ENCODE results near the gene ARFGEF3.

Gene ARFGEF3

DNA sequence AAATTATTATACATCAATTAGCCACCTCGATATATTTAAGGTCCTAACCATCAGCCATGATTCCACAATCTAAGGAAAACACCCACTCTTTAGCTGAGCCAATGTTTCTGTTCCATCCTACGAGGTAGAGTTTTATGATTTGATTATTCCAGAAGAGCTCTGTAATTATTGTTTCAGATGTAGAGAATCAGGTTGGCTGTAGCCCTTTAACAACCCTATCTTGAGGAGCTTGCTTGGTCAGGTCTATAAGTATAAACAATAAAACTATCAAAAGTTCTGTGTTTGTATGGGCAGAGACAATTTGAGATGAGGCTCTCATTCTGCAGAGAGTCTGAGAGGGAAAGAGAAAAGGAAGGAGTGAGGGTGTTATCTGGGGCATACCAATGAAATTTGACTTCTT lies 56.7 kb downstream of the ARFGEF3 start, which contains the start of gene PBOV1:
Gene PBOV1 (minus strand): TSS at position 43 of the 400 bp plus-strand sequence. CDS start 96 bp downstream, outside the sequence.
- DNase-seq, result no peak

DNA sequence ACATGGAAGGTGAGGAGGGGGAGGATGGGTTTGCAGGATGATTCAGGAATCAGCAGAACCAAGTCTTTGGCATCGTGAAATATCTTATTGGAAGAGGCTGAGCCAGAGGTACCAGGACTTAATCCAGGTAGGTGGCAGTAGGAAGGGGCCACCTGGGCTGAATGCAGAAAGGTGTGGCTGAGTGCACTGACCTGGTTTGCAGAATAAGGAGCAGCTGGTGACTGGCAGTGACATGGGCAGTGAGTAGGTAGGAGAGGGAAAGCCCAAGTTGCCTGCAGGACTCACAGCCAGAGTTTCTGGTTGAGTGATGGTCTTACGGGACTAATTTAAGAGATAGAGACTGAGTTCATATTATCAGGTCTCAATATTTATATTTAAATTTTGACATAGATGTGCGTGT lies 57.7 kb downstream of the ARFGEF3 start:
- DNase-seq, result no peak

DNA sequence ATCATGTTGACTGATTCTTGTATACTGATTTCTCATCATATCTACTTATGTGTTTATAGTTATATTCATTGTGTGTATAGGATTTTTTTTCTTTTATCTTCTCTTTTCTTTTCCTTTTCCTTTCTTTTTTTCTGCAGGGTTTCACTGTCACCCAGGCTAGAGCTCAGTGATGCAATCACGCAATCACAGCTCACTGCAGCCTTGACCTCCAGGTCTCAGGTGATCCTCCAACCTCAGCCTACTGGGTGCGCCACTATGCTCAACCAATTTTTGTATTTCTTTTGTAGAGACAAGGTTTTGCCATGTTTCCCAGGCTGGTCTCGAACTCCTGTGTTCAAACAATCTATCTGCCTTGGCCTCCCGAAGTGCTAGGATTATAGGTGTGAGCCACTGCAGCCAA lies 58.2 kb downstream of the ARFGEF3 start:
- no peak for DNase-seq

DNA sequence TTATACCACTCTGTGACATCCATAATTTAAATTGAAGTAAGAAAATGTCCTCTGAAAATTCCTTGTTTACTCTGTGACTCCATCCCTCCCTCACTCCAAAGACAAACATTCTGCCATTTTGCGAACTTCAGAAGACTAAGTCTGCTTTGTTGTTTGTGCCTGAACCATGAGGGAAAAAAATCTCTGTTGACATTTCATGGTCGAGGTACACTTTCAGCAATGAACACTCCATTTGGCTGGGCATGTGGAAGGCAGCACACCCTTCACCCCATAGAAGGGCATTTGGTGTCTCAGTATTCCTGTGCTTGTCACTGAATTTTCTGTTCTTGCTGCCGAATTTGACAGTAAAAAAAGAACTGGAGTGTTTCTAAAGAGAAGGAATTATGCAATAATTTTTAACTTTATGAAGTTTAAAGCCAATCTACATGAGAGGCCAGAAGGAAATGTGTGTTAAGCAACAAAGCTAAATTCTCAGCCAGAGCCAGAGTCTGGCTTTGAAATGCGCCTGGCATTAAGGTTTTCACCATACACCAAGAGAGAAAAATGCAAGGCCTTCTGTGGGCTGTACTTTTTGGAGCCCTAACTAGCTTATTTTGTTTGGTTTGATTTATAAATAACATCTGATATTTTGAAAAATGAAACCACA lies 61.3 kb downstream of the ARFGEF3 start:
- no peak for DNase-seq

DNA sequence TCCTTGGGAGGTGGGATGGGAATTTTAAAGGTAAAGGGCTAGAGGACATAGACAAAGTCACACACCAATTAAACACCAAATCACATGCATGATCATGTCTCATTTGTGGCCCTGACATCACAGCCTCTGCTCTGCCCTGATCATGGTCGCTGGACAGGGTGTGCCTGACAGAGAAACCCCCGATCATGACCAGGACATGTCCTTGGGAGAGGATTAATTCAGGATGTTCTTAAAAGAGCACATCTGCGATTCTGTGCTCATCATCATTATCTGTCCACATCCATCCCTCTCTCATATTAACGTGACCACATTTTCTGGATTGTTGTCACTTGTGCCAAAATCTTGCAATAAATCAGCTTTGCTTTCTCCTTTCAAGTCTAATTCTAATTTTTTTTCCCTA lies 64.2 kb downstream of the ARFGEF3 start:
- DNase-seq, result no peak

DNA sequence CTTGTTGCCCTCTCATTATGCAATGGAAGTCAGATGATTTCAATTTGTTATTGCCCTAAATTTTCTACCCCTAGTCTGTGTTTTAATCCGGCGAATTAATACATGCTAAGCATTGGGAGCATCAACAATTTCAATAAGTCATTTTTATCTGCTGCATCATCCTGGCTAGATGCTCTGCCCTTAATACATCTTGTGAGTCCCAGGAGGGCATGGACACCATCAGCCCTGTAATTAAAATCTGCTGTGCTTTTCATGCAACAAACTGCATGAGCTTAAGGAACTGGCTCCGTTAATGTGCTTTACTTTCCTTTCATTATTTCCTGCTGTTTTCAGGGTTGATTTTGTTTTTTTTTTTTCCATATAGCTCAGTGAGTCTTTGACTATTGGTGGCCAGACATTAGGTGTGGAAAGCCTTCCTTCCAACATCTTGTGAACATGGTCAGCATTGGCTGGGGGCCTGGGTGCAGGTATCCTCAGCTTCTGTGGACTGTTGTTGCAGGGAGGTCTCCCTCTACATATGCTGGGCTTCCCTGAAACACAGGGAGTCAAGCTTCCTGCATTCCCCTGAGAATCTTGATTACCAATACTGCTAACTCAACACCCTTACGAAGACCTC lies 65.1 kb downstream of the ARFGEF3 start:
- no peak for DNase-seq

DNA sequence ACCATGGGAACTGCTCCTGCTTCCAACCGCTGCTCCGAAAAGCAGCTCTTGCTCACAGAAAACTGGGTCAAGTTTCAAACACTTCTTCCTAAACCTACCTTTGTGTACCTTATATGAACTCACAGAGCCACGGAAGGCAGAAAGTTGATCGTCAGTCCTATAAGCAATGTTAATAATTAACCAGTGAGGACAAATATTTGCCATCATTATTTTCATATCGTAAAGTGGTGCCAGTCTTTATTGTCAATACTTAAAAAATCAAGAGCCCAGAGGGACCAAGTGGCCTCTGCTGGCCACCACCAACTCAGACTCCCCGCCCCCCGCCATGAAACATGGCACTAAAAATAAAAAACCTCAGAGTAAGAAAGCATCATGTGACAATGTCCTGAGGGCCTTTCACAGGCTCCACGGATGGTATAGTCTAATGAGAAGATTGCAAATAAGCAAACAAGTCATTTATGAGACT lies 65.6 kb downstream of the ARFGEF3 start:
- no peak for DNase-seq

DNA sequence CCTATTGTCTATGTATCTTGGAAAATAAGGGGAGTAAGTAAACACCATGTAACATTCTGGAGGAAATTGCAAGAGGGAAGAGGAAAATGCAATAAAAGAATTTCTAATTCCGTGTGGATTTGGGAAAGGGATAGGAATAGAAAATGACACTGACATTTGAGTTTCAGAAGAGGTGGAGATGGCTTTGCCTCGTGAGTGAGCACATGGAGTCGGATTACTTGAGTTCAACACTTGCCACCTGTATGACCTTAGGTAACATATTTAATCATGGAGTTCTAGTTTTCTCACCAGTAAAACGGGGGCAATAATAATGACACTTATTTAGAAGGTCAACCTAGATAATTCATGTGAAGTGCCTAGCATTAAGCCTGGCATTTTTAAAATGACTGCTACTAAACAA lies 67.3 kb downstream of the ARFGEF3 start:
- no peak for DNase-seq

DNA sequence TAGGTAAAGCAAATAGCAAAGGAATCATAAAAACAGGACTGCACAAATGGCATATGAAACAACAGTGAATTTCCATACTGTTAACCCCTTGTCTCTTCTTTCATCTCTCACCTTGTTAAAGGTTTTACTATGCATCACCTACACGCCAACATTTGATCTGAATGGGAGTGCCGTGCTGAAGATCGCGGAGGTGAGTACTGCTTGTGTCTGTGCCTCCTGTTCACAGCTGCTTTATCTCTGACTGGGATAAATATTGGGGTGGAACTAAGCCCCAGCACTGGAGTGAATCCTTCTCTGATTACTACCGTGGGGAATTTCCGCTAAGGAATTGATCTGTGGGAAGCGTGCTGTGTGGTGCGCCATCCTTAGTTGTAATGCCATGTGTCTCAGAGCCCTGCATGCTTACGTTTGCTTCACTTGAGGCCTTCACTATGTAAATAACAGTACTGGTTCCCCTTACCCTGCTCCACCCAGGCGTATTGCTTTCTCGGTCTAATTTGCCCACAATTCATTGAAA lies 68.0 kb downstream of the ARFGEF3 start:
- DNase-seq, result no peak

DNA sequence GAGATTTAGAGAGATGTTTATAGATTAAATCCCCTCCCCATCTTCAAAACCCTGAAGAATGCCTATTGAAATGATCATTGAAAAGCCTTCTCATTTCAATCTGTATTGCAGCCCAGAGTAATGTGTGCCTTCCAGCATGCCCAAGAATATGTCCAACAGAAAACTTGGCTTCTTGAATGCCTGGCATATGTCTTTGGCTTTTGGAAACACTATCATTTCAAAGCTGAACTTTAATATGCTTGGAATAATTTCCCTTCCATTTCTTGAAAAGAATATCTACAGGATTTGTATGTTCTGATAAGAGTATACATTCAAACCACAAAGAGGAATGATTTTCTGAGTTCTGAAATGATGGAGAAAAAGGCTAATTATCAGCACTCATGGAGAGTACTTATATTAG lies 68.5 kb downstream of the ARFGEF3 start:
- no peak for DNase-seq

DNA sequence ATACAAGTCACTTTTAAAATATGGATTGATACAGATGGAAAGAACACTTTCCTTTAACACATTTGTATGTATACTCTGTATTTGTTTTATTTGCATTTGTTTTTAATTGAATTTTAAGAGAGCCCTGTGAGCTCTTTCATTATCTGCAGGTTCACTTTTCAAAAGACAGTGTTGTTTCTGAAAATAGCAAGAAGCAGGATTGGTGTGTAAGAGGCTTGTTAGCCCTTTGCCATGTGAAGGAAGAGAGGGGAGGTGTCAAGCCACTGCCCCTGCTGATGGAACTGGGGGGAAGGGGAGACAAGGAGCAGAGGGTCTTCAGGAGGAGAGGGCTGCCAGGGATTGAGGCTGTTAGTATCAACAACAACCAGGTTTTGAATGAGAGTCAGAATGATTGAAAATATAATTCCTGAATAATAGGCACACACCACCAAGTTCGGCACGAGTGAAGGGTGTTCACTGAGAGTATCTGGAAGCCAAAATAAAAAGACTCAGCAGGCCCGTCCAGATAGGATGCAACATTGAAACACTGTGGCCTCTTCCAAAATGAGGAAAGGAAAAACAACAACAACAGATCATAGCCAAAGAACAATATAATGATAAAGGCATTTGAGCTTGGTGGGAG lies 69.1 kb downstream of the ARFGEF3 start:
- DNase-seq, result no peak

DNA sequence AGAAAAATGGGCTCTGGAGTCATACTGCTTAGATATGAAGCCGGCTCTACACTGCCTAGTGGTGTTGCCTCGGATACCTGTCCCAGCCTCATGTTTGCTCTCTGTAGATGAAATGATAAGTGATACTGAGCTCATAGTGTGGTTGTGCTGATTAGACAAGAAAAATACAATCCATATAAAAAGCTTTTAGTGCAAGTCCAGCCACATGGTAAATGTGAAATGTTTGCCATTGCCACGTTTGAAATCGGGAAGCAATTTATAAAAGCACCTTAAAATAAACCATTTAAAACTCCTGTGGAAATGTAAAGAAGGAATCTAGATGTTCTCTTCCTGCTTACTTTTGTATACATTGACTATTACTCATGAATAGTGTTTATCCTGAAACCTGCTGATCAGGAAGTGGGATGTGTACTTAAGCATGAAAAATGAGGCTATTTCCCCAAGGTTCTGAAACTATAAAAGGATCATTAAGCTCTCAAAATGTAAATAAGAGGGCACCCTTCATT lies 69.7 kb downstream of the ARFGEF3 start:
- DNase-seq, result no peak

DNA sequence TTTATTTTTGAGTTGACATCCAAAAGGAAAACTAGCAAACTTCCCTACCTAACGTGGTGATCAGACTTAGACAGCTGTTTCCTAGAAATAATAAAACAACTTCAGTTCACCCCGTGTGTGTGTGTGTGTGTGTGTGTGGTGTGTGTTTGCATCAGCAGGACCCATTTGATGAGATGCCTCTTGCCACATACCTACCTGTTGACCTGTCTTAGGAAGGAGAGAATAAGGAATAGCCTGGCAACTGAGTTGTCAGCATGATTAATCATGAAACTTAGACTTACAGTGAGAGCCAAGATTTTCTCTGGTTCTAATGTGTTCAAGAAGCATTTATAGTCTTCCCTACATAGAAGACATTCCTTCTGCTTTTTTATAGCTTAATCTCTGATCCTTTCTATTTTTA lies 72.6 kb downstream of the ARFGEF3 start:
- DNase-seq, result no peak

DNA sequence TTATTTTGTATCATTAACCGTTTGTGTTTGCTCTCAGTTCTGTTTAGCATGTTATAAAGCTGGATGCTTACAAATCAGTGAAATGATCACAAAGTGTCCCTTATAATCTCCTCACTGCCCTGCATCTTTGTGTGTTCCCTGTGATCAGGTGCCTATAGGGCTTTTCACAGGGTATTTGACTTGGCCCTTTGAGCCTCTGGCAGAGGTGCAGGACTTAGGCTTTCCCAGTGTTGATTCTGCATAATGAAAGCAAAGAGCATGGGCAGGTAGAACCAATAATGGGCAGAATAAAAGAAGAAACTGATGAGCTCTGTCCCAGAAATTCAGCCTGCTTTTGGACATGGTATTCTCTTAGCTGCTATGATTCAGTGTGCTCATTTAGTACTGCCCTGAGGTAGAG lies 73.5 kb downstream of the ARFGEF3 start:
- no peak for DNase-seq

DNA sequence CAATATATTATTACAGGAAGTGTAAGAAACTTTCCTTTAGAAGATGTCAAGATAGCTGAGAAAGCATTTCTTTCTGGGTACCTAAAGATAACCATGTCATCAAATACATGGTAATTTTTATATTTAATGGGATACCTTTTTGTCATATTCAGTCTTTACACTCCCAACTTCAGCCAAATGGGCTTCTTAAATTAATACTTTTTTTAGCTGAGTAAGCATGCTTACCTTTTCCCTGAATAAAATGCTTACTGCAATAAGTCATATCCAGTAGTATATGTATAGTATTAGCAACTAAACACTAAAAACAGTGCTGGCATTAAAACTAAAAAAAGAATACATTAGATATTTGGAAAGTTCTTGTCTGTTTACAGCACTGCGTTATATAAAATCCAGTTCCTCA lies 74.0 kb downstream of the ARFGEF3 start:
- no peak for DNase-seq

DNA sequence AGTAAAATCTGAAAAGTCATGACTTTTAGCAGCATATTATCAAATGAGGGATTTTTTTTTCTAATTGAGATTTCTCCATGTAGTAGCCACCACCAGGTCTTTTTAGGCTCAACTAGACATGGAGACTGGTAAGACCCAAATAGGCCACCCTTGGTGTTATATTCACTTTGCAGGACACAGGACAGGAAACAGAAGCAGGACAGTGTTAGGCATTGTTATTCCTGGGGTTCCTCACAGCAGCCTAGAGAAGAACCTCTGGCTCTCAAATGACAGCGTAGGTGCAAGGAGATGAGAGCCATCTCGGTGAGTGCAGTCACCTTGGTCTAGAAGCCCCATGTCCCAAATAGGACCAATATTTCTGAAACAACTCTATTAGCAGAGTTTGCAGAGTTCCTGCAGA lies 75.7 kb downstream of the ARFGEF3 start:
- DNase-seq, result no peak

DNA sequence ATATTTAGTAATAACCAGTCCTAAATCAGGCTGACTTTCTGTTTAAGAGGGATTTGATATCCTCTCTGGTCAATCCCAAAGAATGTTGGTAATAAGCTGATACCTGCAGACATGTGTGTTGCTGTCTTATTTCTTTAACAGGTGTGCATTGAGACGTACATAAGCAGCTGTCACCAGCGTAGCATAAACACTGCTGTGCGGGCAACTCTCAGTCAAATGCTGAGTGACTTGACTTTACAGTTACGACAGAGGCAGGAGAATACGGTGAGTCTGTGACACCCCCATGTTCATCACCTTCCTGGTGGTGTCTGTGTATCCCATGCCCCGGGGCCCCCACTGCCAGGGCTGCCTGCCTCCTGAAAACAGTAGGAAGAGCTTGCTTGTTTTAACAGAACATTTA lies 76.6 kb downstream of the ARFGEF3 start:
- no peak for DNase-seq

DNA sequence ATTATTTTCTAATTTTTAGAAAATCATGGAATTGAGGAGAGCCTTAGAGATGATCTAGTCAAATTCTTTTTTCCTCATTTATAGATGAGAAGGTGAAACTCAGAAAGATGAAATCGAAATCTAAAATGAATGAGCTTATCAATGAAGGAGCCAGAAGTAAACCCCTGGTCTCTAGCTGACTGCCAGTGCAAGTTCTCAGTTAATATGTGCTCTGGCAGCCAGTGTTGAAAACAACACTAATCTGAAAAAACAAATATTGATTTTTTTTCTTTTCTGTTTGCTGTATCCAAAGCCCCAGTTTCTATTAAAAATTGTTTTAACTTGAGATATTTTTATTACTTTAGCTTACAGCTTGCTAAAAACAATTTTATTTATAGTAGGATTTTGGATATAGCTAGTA lies 78.0 kb downstream of the ARFGEF3 start:
- no peak for DNase-seq

DNA sequence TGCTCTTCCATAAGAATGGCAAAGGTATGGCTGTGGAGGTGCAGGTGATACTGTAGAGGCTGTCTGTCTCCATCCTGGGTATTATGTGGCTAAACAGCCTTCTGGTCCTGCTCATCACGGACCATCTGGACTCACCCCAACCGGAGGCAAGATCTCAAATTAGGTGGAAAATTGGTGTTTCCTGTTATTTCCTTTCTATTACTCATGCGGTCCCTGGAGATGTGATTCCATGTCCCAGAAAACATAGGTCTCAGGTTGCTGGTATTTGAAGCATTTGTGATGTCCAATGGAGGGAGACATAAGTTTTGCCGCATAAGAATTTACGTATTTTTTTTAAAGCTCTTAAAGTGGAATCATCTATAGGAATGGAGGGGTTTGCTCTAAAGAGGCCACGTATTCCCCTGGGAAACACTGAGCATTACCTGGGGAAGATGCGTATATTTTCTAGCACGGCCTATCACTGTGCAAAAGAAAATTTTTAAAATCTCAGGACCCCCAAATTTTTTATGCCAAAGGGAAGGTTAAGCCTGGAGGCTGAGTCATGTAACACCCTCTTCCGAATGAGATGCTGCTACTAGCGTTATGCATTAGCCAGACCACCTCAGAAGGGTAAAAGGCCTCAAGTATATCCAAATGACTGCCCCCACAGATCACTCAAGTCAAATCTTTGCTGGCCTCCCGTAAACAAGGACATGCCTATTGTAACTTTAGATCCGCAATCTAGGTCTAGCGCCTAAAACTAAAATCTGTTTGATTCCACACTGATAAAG lies 78.9 kb downstream of the ARFGEF3 start:
- DNase-seq, result no peak

DNA sequence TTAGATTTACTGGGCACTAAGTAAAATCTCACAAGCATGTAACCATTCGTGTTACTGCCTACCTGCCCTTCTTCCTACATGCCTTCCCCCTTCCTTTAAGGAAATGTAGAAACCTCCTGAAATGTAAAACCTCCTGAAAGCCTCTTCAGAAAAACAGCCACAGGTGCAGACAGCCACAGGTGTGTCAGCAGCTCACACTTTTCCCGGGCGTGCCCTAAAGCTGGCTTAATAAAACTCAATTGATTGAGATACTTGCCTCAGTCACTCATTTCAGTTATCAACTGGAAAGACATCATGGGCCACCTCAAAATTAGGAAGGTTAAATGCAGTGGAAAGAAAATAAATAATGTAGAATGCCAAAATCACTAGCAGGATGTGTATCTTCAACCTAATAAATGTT lies 79.6 kb downstream of the ARFGEF3 start:
- DNase-seq, result no peak

DNA sequence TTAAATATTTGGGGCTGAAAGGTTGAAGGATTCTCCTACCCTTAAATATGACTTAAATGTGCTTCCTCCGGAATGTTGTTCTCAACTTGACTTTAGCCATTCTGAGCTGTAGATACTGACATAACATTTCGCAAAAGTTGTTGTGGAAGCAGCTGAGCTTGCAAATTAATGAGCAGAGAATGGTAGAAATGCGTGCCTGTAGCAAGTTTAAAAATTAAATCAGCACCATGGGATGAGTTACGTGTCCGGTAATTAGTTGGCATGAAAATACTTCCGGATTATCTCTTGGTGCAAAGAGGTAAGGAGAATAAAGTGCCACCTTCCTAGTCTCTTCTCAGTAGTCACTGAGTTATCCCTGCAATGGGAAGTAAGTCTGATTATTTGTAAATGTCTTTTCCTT lies 80.2 kb downstream of the ARFGEF3 start:
- no peak for DNase-seq

DNA sequence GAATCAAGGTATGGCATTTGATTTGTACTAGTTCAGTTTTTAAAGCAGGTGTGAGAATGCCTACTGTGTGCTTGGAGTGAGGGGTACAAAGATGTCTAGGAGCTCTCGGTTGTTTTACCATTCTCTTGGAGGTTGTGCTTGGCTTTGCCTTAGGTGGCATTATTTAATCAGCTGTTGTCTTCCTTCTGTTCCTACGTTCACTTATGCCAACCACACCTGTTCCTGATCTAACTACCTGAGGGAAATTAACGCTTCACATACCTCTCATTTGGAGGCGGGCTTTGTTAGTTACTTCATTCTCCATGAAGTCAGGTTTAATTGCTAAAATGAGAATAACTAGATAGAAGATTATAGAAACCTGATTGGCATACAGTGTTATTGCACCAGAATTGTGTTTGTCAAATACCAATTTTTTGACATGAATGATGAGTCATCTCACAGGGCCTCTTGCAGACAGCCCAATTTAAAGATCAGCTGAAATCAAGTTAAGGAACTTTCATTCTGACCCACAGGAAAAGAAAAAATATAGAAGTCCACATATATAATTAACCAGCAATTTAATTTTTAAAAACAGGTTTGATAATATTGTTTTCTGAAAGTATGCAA lies 81.4 kb downstream of the ARFGEF3 start:
- no peak for DNase-seq

DNA sequence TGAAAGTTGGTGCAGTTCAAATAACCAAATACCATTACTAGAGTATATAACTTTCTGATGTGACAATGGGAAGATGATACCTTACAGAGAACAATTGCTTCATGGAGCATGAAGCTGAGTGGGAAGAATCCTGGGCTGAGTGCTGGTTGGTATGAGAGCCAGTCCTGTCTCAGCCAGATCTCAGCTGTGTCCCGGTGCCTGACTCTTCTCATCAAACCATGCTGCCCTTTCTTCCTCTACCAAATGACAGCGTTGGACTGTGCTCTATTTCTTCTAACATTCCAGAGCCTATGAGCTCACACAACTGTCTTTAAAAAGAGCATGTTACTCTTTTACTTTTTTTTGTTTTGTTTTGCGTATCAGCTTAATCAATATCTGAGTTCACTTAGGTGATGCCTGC lies 84.0 kb downstream of the ARFGEF3 start:
- no peak for DNase-seq

Measured in activated T-cell treated with anti-CD3 and anti-CD28 coated beads, Interleukin-2, amount 50 U/mL, for 48 hours (primary cell).